Tibial nerve (tissue), 4 donors: ENCODE measurements around the gene COBL.

Experiments used
- CTCF ChIP-seq, 5 experiments: fragments of 200-600 bp in 3 of 5; fragments of 450-650 bp in 2 of 5; sonication (generic) in 3 of 5; IDR thresholded peaks; one replicate each; pipeline ENCODE4 v1.5.1; 2016 to 2019; ENCODE audit warnings: antibody characterized with exemption in 5 of 5, mild to moderate bottlenecking in 3 of 5, moderate library complexity in 2 of 5
- EP300 ChIP-seq, 2 donors: sonication (generic); formaldehyde crosslinking; IDR thresholded peaks; one replicate each; pipeline ENCODE4 v1.6.1; 2017; ENCODE audit warnings: antibody characterized with exemption in 2 of 2, mild to moderate bottlenecking in 1 of 2
- POLR2A ChIP-seq, 2 donors: fragments of 450-650 bp; IDR thresholded peaks; one replicate each; pipeline ENCODE4 v1.6.1; 2017; ENCODE audit warnings: antibody characterized with exemption in 2 of 2, mild to moderate bottlenecking in 2 of 2, moderate library complexity in 2 of 2

DNA sequence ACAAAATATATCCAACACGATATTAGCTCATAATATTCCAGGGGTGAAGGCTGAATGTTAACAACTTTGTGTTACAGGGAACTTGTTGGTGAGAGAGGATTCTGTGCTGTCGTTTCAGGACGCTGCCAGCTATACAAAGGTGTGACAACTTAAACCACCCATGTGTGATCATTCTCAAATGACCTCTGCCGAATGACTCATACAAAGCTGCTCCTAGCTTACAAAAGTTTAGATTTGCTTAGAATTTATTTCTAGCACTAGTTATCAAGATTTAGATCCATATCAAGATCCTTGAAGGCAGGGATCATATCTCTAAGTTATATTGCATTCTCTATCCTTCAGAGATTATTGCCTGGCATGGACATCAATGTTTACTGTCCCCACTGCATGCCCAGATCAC, 65.3 kb downstream of the COBL start:
- TF ChIP-seq CTCF (IDR thresholded peaks at IDR 0.05) (no peak), POLR2A (IDR thresholded peaks at IDR 0.05) (no peak), EP300 (IDR thresholded peaks at IDR 0.05) (no peak)
